ENCODE measurements around the gene DNAH12. TPM values are rescaled to one million over a fixed set of nuclear protein-coding genes. Genes with fewer than 3 reads are reported as not detected.
A peak's percentile ranks its signal among the peaks of the same experiment; 100 is the strongest.

DNAH12 gene
- total and polyA plus RNA-seq, 2 of the 13 experiments (the other 11 are each of a cell fraction or from before 2014, with no cell fraction given): 0.11 TPM

GRCh38 chr3:57385498-57385897 is 158.6 kb downstream of the DNAH12 start (continued):
- TF ChIP-seq RERE (CRISPR knock-in tag; IDR thresholded peaks at IDR 0.05; ENCODE audit: low read depth): peak; percentile 60
- TF ChIP-seq, protein P1, sequence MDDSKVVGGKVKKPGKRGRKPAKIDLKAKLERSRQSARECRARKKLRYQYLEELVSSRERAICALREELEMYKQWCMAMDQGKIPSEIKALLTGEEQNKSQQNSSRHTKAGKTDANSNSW (CRISPR knock-in tag; IDR thresholded peaks at IDR 0.05; ENCODE audit: borderline replicate concordance): no peak

- intact Hi-C loops (cut with micrococcal nuclease; ENCODE audit: unreplicated experiment) (no loop called here), in situ Hi-C loops (cut with HindIII; ENCODE audit: extremely low pct_ligation_motif_present, low pct_unique_long_range_greater_than_20kb) (loop anchor here (25.0 kb wide), 1 partner anchor 478 kb away; no protein-coding TSS in a partner anchor)
- Histone ChIP-seq H3K4me2 (ENCODE audit: low read depth, low read length) (peak overlapping the region; percentile 16; the same call in 1 of the 2 replicates), H3K27me3 (ENCODE audit: control insufficient read depth in 1 of 2, insufficient read depth in 2 of 2, low read length in 2 of 2) (no peaks in the 10 kb centered on the region), H3K9ac (ENCODE audit: insufficient read depth, low read depth, low read length) (no peak overlapping the region), H3K79me2 (ENCODE audit: insufficient read depth, low read length) (no peaks in the 10 kb centered on the region), H3K27ac (ENCODE audit: extremely low read length, insufficient read depth, low read length) (no peak overlapping the region), H3K9me3 (ENCODE audit: low read length) (no peaks in the 10 kb centered on the region), H4K20me1 (ENCODE audit: insufficient read depth, low read length) (no peaks in the 10 kb centered on the region), H3K36me3 (replicated peaks in 1 of 2; ENCODE audit: control insufficient read depth in 1 of 2, insufficient read depth in 2 of 2, low read length in 2 of 2) (no peaks in the 10 kb centered on the region), H3K4me3 (replicated peaks in 1 of 3; ENCODE audit: insufficient read depth in 1 of 3, low read depth in 2 of 3, low read length in 3 of 3) (no peak overlapping the region; a peak in 1 of 6 replicates), H3K4me1 (ENCODE audit: insufficient read depth, low read length) (peaks cover 37% of the 10 kb centered on the region), H2AFZ (ENCODE audit: low read length) (peak overlapping the region; percentile 54)
- DNase-seq (ENCODE audit: low spot score) (peak; percentile 18), FAIRE-seq (no peak), ATAC-seq (peak; percentile 79)
- ChIA-PET POLR2A (no interaction called here), CTCF (ENCODE audit: low intra/inter-chr PET ratio, low total read pairs) (no interaction called here)
- WGBS (ENCODE audit: low lambda C conversion rate): 8% methylated on average over 2 of the region's 2 CpGs
- BruUV-seq (replicated peaks): no TSS peak
- no peak for TF ChIP-seq SOX6 (IDR thresholded peaks at IDR 0.05)
- peak; percentile 53 for TF ChIP-seq SOX6 (CRISPR knock-in tag; IDR thresholded peaks at IDR 0.05)
- TF ChIP-seq GATAD2A (CRISPR knock-in tag; IDR thresholded peaks at IDR 0.05): peak; percentile 54
- peak; percentile 31; the same call in 1 of the 2 replicates for TF ChIP-seq HNF4A (CRISPR knock-in tag; IDR thresholded peaks at IDR 0.05)
- no peak for TF ChIP-seq ZNF704 (CRISPR knock-in tag; IDR thresholded peaks at IDR 0.05; ENCODE audit: borderline replicate concordance)
- TF ChIP-seq FOXJ3 (CRISPR knock-in tag; IDR thresholded peaks at IDR 0.05; ENCODE audit: borderline replicate concordance): peak; percentile 59; the same call in 1 of the 2 replicates
- TF ChIP-seq SOX13 (IDR thresholded peaks at IDR 0.05): no peak
- peak in 1 of 2 experiments; percentile 62; a peak in 2 of 4 replicates for TF ChIP-seq SOX13 (CRISPR knock-in tag; conservative IDR thresholded peaks at IDR 0.05 in 1 of 2, IDR thresholded peaks at IDR 0.05 in 1 of 2)
- TF ChIP-seq NFATC3 (CRISPR knock-in tag; IDR thresholded peaks at IDR 0.05): no peak
- TF ChIP-seq EP300 (IDR thresholded peaks at IDR 0.05; ENCODE audit: low read depth in 2 of 2, low read length in 2 of 2): 0 out of 4 replicates have a peak, but pooled peaks of 1 of the 2 experiments have one; percentile 7
- TF ChIP-seq EP300 (CRISPR knock-in tag; IDR thresholded peaks at IDR 0.05; ENCODE audit: borderline replicate concordance): no peak
- no peak for TF ChIP-seq FOXP1 (IDR thresholded peaks at IDR 0.05)
- peak; percentile 53 for TF ChIP-seq FOXP1 (CRISPR knock-in tag; IDR thresholded peaks at IDR 0.05)
- no peak for TF ChIP-seq KDM5A (IDR thresholded peaks at IDR 0.05; ENCODE audit: borderline replicate concordance, low read length)
Measured at GRCh38 chr3:57383838-57384237, 160.3 kb downstream of the DNAH12 start.

Data from HepG2 (cell line).